ENCODE measurements around the gene SERPINB11.

Gene SERPINB11

DNA sequence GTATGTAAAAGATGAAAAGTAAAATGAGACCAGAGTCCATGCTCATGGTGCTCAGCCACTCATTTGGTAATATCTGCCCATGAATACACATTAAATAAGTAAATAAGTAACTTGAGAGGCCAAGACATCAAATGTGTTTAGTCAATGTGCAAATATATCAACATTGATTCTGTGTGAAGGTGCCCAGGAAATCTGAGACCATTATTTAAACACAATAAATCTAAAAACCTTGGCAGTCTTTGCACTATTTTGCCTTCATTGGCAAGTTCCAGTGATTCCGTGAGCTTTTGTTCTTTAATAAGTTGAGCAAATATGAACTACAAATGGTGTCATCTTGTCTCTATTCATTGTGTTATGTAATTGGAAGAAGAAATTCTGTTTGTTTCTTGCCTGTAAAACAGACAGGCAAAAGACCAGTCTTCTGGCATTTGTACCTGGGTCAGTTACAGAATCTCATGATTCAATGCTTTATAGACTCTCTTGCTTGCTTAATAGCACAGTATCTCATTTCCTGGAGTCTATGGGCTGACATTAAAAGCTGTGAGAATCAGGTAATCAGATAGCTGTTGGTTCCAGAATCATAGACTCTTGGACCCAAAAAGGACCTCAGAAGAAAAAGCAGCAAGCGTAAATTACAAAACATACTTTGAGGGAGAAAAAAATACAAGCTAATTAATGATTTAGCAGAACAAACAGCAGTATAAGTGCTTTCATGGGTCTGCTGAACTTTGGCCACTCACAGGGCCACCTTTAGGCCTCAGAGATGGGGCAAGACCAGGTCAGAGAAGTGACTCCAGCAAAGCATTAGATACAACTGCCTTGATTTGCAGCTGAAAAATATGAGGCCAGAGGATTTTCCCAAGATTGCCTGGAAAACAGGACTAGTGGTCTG is 21.1 kb upstream of the SERPINB11 start:
- H3K27ac ChIP-seq (ENCODE audit: low read depth, low read length) = no peak overlapping the region
- no peaks in the 10 kb centered on the region for H3K36me3 ChIP-seq (ENCODE audit: control insufficient read depth, low read length)
- H4K20me1 ChIP-seq (ENCODE audit: control insufficient read depth, insufficient read depth, low read depth, low read length) = no peaks in the 10 kb centered on the region
- no peak overlapping the region for H3K4me2 ChIP-seq (ENCODE audit: low read length)
- H3K9me3 ChIP-seq (ENCODE audit: control insufficient read depth, insufficient read depth, low read length) = no peaks in the 10 kb centered on the region; the same call in 1 of the 2 replicates
- no peak overlapping the region for H3K4me3 ChIP-seq (ENCODE audit: low read length)
- H3K79me2 ChIP-seq (ENCODE audit: control insufficient read depth, low read length) = no peaks in the 10 kb centered on the region
- H3K9me2 ChIP-seq (replicated peaks; ENCODE audit: control insufficient read depth, low read length) = no peaks in the 10 kb centered on the region
- H3F3A ChIP-seq (ENCODE audit: control insufficient read depth, insufficient read depth) = no peaks in the 10 kb centered on the region
- H3K27me3 ChIP-seq (ENCODE audit: control insufficient read depth, low read length) = no peaks in the 10 kb centered on the region
- H3K4me1 ChIP-seq (ENCODE audit: control insufficient read depth, low read length) = no peaks in the 10 kb centered on the region
- no peak for TF ChIP-seq EZH2phosphoT487 (IDR thresholded peaks at IDR 0.05; ENCODE audit: borderline replicate concordance, low read length)
- TF ChIP-seq, protein P1, sequence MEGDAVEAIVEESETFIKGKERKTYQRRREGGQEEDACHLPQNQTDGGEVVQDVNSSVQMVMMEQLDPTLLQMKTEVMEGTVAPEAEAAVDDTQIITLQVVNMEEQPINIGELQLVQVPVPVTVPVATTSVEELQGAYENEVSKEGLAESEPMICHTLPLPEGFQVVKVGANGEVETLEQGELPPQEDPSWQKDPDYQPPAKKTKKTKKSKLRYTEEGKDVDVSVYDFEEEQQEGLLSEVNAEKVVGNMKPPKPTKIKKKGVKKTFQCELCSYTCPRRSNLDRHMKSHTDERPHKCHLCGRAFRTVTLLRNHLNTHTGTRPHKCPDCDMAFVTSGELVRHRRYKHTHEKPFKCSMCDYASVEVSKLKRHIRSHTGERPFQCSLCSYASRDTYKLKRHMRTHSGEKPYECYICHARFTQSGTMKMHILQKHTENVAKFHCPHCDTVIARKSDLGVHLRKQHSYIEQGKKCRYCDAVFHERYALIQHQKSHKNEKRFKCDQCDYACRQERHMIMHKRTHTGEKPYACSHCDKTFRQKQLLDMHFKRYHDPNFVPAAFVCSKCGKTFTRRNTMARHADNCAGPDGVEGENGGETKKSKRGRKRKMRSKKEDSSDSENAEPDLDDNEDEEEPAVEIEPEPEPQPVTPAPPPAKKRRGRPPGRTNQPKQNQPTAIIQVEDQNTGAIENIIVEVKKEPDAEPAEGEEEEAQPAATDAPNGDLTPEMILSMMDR (IDR thresholded peaks at IDR 0.05; ENCODE audit: low read depth, low read length, poor library complexity, severe bottlenecking) = no peak

DNA sequence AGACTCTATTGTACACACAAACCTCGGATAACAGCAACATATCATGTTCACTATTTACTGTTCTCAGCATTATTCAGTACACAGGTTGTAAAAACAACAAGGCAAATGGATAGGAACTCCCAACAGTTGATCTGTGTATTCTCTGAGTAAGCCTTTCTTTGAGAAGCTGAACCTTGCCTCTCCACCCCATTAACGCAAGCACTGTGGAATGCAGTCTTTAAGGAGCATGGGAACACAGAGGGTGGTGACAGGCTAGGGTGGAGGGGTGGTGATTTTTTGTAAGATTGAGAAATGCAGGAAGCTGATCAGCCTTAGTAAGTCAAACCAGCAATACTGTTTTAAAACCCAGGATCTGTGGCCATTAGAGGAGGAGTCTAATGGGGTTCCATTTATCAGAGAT is 19.6 kb upstream of the SERPINB11 start:
- TF ChIP-seq EZH2phosphoT487 (IDR thresholded peaks at IDR 0.05; ENCODE audit: borderline replicate concordance, low read length) = no peak
- TF ChIP-seq, protein P1 (IDR thresholded peaks at IDR 0.05; ENCODE audit: low read depth, low read length, poor library complexity, severe bottlenecking) = no peak
- no peak overlapping the region for H3K4me3 ChIP-seq (ENCODE audit: low read length)

DNA sequence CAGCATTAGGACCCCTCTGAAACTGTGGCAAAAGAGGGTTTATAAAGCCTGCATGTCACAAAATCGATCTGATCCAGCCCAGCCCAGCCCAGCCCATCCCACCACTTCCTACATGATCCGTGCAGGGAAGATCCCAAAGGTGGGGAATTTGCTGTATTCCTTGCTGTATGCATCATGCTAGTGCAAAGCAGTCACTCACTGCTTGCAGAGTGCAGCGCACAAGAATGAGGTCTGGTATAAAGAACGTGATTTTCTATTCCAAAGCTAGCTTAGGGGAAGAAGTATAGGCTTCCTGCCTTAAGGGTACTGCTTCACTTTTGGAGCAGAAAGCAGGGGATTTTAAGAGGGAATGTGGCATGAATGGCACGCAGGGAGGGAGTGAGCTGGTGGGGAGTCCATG is 18.9 kb upstream of the SERPINB11 start:
- H3K4me3 ChIP-seq (ENCODE audit: low read length) = no peak overlapping the region
- H3K4me1 ChIP-seq (ENCODE audit: control insufficient read depth, low read length) = no peaks in the 10 kb centered on the region
- no peaks in the 10 kb centered on the region for H3K9me2 ChIP-seq (replicated peaks; ENCODE audit: control insufficient read depth, low read length)
- no peaks in the 10 kb centered on the region; the same call in 1 of the 2 replicates for H3K9me3 ChIP-seq (ENCODE audit: control insufficient read depth, insufficient read depth, low read length)
- H3F3A ChIP-seq (ENCODE audit: control insufficient read depth, insufficient read depth) = no peaks in the 10 kb centered on the region
- H3K4me2 ChIP-seq (ENCODE audit: low read length) = no peak overlapping the region
- no peaks in the 10 kb centered on the region for H3K79me2 ChIP-seq (ENCODE audit: control insufficient read depth, low read length)
- H3K36me3 ChIP-seq (ENCODE audit: control insufficient read depth, low read length) = no peaks in the 10 kb centered on the region
- no peaks in the 10 kb centered on the region for H3K27me3 ChIP-seq (ENCODE audit: control insufficient read depth, low read length)
- no peaks in the 10 kb centered on the region for H4K20me1 ChIP-seq (ENCODE audit: control insufficient read depth, insufficient read depth, low read depth, low read length)
- no peak overlapping the region for H3K27ac ChIP-seq (ENCODE audit: low read depth, low read length)
- TF ChIP-seq, protein P1 (IDR thresholded peaks at IDR 0.05; ENCODE audit: low read depth, low read length, poor library complexity, severe bottlenecking) = no peak
- no peak for TF ChIP-seq EZH2phosphoT487 (IDR thresholded peaks at IDR 0.05; ENCODE audit: borderline replicate concordance, low read length)

More for the DNA sequence above, 19.6 kb upstream of the SERPINB11 start:
- no peaks in the 10 kb centered on the region for H3K27me3 ChIP-seq (ENCODE audit: control insufficient read depth, low read length)
- H4K20me1 ChIP-seq (ENCODE audit: control insufficient read depth, insufficient read depth, low read depth, low read length) = no peaks in the 10 kb centered on the region
- H3K4me1 ChIP-seq (ENCODE audit: control insufficient read depth, low read length) = no peaks in the 10 kb centered on the region
- no peaks in the 10 kb centered on the region for H3K9me2 ChIP-seq (replicated peaks; ENCODE audit: control insufficient read depth, low read length)
- no peak overlapping the region for H3K27ac ChIP-seq (ENCODE audit: low read depth, low read length)
- H3F3A ChIP-seq (ENCODE audit: control insufficient read depth, insufficient read depth) = no peaks in the 10 kb centered on the region
- no peaks in the 10 kb centered on the region; the same call in 1 of the 2 replicates for H3K9me3 ChIP-seq (ENCODE audit: control insufficient read depth, insufficient read depth, low read length)
- H3K79me2 ChIP-seq (ENCODE audit: control insufficient read depth, low read length) = no peaks in the 10 kb centered on the region
- no peak overlapping the region for H3K4me2 ChIP-seq (ENCODE audit: low read length)
- no peaks in the 10 kb centered on the region for H3K36me3 ChIP-seq (ENCODE audit: control insufficient read depth, low read length)

Data from DOHH2 (cell line).